ENCODE data around the gene IL7R. TPM values are rescaled to one million over a fixed set of nuclear protein-coding genes. Genes with fewer than 3 reads are reported as not detected.

The IL7R gene
- total and polyA plus RNA-seq, 12 donors = 1.2 to 14.7 (median 7.5) TPM

DNA sequence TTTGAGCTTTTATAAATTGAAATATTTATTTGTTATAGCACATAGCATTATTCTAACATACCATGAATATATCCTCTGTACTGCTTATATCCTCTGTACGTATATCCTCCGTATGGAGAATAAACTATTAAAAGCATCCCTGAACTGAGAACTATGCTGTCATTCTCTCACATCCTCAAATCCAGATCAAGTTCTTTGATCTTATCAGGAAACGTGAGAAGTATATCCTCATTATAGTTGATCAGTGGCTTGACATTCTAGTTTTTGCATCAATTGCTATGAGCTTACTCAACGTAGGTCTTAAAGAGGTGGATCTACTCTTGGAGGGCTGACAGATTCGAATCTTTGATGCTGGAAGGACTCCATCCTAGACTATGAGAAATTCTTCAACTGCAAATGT lies 37.4 kb downstream of the IL7R start:
- no peaks in the 10 kb centered on the region for H3K4me1 ChIP-seq (replicated peaks in 1 of 2)
- no peak overlapping the region for H3K4me3 ChIP-seq
- no peaks in the 10 kb centered on the region for H3K27me3 ChIP-seq
- H3K36me3 ChIP-seq (replicated peaks in 1 of 2) = no peaks in the 10 kb centered on the region
- no peak for DNase-seq
- intact Hi-C loops (cut with DNase I) = no loop called here
- 77 to 85% (median 81%) methylated on average over 5 of the region's 5 CpGs for WGBS, 4 donors
- no peak overlapping the region for H3K27ac ChIP-seq
- no peaks in the 10 kb centered on the region for H3K9me3 ChIP-seq (replicated peaks in 1 of 3)
- TF ChIP-seq, protein P1, sequence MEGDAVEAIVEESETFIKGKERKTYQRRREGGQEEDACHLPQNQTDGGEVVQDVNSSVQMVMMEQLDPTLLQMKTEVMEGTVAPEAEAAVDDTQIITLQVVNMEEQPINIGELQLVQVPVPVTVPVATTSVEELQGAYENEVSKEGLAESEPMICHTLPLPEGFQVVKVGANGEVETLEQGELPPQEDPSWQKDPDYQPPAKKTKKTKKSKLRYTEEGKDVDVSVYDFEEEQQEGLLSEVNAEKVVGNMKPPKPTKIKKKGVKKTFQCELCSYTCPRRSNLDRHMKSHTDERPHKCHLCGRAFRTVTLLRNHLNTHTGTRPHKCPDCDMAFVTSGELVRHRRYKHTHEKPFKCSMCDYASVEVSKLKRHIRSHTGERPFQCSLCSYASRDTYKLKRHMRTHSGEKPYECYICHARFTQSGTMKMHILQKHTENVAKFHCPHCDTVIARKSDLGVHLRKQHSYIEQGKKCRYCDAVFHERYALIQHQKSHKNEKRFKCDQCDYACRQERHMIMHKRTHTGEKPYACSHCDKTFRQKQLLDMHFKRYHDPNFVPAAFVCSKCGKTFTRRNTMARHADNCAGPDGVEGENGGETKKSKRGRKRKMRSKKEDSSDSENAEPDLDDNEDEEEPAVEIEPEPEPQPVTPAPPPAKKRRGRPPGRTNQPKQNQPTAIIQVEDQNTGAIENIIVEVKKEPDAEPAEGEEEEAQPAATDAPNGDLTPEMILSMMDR (IDR thresholded peaks at IDR 0.05) = no peak
- TF ChIP-seq POLR2A (IDR thresholded peaks at IDR 0.05) = no peak

DNA sequence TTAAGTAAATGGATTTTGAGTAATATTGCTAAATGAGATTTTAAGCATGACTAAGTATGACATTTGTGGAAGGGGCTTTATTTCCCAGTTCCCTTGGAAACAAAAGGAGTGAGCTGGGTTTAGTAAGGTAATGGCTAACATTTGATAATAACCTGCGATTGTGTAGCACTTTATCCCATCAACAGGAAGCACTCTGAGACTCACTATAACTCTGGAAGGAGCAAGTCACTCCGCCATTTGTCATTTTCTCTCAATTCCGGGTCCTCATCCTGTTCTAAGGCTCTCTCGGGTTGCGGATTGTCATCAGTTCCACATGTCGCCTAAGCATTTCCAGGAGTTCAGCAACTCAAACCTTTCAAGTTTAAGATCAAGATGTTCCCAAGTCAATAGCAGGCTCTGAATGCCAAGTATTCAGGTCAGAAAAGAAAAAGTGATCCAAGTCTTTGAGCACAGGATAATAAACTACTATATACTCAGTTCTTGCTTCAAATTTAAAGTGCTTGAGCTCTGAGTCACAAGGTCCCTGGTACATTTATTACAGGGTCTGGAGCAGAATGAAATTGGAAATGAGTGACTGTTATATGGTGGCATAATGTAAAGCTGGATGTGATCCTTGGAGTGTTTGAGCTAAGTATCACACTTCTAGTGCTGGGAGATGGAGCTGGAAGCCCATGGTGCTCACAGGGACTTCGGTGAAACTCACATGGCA lies 42.4 kb downstream of the IL7R start:
- H3K27me3 ChIP-seq = no peaks in the 10 kb centered on the region
- 62 to 86% (median 77%) methylated on average over 7 of the region's 7 CpGs for WGBS, 4 donors
- H3K27ac ChIP-seq = no peak overlapping the region
- no peaks in the 10 kb centered on the region for H3K4me1 ChIP-seq (replicated peaks in 1 of 2)
- intact Hi-C loops (cut with DNase I) = no loop called here
- H3K9me3 ChIP-seq (replicated peaks in 1 of 3) = no peaks in the 10 kb centered on the region
- H3K36me3 ChIP-seq (replicated peaks in 1 of 2) = no peaks in the 10 kb centered on the region
- TF ChIP-seq, protein P1 (IDR thresholded peaks at IDR 0.05) = no peak
- TF ChIP-seq POLR2A (IDR thresholded peaks at IDR 0.05) = no peak
- no peak for DNase-seq
- no peak overlapping the region for H3K4me3 ChIP-seq

DNA sequence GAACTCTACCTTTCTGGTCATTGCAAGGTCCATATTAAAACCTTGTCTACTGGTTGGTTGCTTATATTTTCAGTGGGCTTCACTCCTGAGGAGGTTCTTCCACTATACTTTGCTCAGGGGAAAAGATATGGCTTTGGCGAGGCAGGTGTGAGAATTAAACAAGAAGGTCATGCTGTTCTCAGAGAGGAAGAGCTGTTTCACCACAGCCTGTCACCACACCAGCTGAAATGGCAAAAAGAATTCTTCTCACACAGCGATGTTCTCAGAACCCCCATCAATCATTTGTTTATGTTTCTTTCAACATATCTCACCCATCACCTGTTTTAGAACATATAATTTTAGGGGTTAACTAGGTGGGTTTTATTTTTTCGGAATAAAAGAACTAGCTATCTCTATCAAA lies 43.1 kb downstream of the IL7R start:
- no peaks in the 10 kb centered on the region for H3K36me3 ChIP-seq (replicated peaks in 1 of 2)
- H3K9me3 ChIP-seq (replicated peaks in 1 of 3) = no peaks in the 10 kb centered on the region
- H3K4me3 ChIP-seq = no peak overlapping the region
- 48 to 59% (median 50%) methylated on average over 3 of the region's 3 CpGs for WGBS, 4 donors
- TF ChIP-seq, protein P1 (IDR thresholded peaks at IDR 0.05) = no peak
- no peak for TF ChIP-seq POLR2A (IDR thresholded peaks at IDR 0.05)
- no peaks in the 10 kb centered on the region for H3K27me3 ChIP-seq
- H3K4me1 ChIP-seq (replicated peaks in 1 of 2) = no peaks in the 10 kb centered on the region
- intact Hi-C loops (cut with DNase I) = no loop called here
- no peak overlapping the region for H3K27ac ChIP-seq
- no peak for DNase-seq

DNA sequence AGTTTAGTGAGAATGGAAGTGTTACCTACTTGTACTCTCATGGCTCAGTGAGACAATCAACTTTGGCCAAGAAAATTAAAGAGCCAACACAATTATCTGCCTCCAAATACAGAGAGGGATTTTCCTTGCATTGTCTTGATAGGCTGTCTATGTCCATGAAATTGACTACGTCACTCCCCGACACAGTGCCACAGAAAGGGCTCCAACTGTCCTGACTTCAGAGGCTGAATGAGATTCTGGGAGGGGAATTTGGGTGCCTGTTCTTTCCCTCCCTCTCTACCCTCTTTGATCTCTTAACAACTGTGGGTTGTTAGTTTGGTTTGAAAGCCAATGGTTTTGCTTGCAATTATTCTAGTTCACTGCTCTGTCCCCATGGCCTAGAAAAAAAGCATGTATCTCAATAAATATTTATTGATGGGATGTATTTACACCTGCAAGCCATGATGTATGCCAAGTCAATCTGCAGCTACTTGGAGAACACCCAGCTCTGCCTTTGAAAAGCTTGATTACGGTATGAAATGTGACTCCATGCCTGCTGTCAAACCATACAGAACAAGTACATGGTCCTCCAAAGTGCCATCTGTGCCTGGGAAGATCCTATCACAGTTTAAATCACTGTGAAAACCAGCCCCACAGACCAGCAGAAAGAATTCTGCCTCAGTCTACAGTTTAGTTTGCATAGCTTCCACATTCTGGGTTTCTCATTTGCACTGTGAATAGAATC lies 44.4 kb downstream of the IL7R start:
- Histone ChIP-seq H3K27me3 (no peaks in the 10 kb centered on the region), H3K4me1 (replicated peaks in 1 of 2) (no peaks in the 10 kb centered on the region), H3K9me3 (replicated peaks in 1 of 3) (no peaks in the 10 kb centered on the region), H3K4me3 (no peak overlapping the region), H3K27ac (no peak overlapping the region), H3K36me3 (replicated peaks in 1 of 2) (no peaks in the 10 kb centered on the region)
- WGBS, 4 donors = 90 to 97% (median 93%) methylated on average over 3 of the region's 3 CpGs
- DNase-seq = no peak
- intact Hi-C loops (cut with DNase I) = no loop called here
- TF ChIP-seq, protein P1 (IDR thresholded peaks at IDR 0.05) = no peak
- no peak for TF ChIP-seq POLR2A (IDR thresholded peaks at IDR 0.05)
